CD8-positive, alpha-beta memory T cell (primary cell): ENCODE measurements around the gene DENND1A. TPM values are rescaled to one million over a fixed set of nuclear protein-coding genes. Genes with fewer than 3 reads are reported as not detected.
A peak's percentile ranks its signal among the peaks of the same experiment; 100 is the strongest.

ENCODE experiments used
- CTCF ChIA-PET: fragments of 350-600 bp; sonication (Branson Sonifier 250); formaldehyde crosslinking; loops from one replicate; lab custom pipeline; 2021; ENCODE audit warnings: antibody characterized with exemption; lab: Charles Lee
- POLR2A ChIA-PET: fragments of 350-600 bp; sonication (Branson Sonifier 250); formaldehyde crosslinking; loops from one replicate; lab custom pipeline; 2021; ENCODE audit warnings: antibody characterized with exemption; lab: Charles Lee
- DNase-seq, 5 donors: peaks; one replicate each; pipeline versions ENCODE4 v3.0.0 to v3.0.0-alpha.2; 2020 to 2022; ENCODE audit warnings: mixed read lengths in 1 of 5
- H3K27ac ChIP-seq: one replicate; pipeline ENCODE4 v1.7.0; 2013; ENCODE audit warnings: low read depth, mild to moderate bottlenecking, low read length, moderate library complexity
- H3K27me3 ChIP-seq: 2 replicates; pipeline ENCODE4 v1.7.0; 2013; ENCODE audit warnings: low read length, mild to moderate bottlenecking; ENCODE audit not compliant: insufficient read depth, poor library complexity, severe bottlenecking
- H3K36me3 ChIP-seq: 2 replicates; pipeline ENCODE4 v1.7.0; 2013; ENCODE audit warnings: mild to moderate bottlenecking, low read length, moderate library complexity; ENCODE audit not compliant: insufficient read depth
- H3K4me1 ChIP-seq: 2 replicates; pipeline ENCODE4 v1.7.0; 2013; ENCODE audit warnings: mild to moderate bottlenecking, low read length, moderate library complexity; ENCODE audit not compliant: insufficient read depth
- H3K4me3 ChIP-seq: 2 replicates; pipeline ENCODE4 v1.7.0; 2013; ENCODE audit warnings: mild to moderate bottlenecking, low read length
- H3K9me3 ChIP-seq: 2 replicates; pipeline ENCODE4 v1.7.0; 2013; ENCODE audit warnings: mild to moderate bottlenecking, low read length
- H3K27ac Mint-ChIP-seq, 8 donors: one replicate each; pipeline ENCODE4 v1.8.0; 2020 to 2021; ENCODE audit warnings: mixed read lengths in 8 of 8, mild to moderate bottlenecking in 6 of 8, inconsistent platforms in 3 of 8, moderate library complexity in 3 of 8
- H3K27me3 Mint-ChIP-seq, 2 donors: one replicate each; pipeline ENCODE4 v1.8.0; 2020 to 2021; ENCODE audit warnings: mixed read lengths in 2 of 2, mild to moderate bottlenecking in 1 of 2, moderate library complexity in 1 of 2
- H3K36me3 Mint-ChIP-seq, 3 donors: one replicate each; pipeline ENCODE4 v1.8.0; 2020 to 2021; ENCODE audit warnings: mixed read lengths in 3 of 3, inconsistent platforms in 1 of 3, mild to moderate bottlenecking in 1 of 3
- H3K4me1 Mint-ChIP-seq, 3 donors: one replicate each; pipeline ENCODE4 v1.8.0; 2020 to 2021; ENCODE audit warnings: mixed read lengths in 3 of 3, inconsistent platforms in 1 of 3, mild to moderate bottlenecking in 1 of 3
- H3K4me3 Mint-ChIP-seq, 7 donors: one replicate each; pipeline ENCODE4 v1.8.0; 2020 to 2021; ENCODE audit warnings: mixed read lengths in 7 of 7, mild to moderate bottlenecking in 6 of 7, moderate library complexity in 4 of 7, inconsistent platforms in 2 of 7
- H3K9me3 Mint-ChIP-seq, 5 donors: one replicate each; pipeline ENCODE4 v1.8.0; 2020 to 2022; ENCODE audit warnings: mixed read lengths in 5 of 5, mild to moderate bottlenecking in 3 of 5, moderate library complexity in 2 of 5, inconsistent platforms in 1 of 5
- polyA plus RNA-seq: library from polyadenylated mRNA; unstranded; fragments of 300-500 nt; fragmentation: Illumina TruSeq; gene quantifications from one replicate; pipeline ENCODE4 v1.2.3, GENCODE V29; 2021
- total RNA-seq, 2 experiments: library from RNA; stranded (reverse); gene quantifications; one replicate each; pipeline ENCODE4 v1.2.3, GENCODE V29; 2021

The DENND1A gene
- total and polyA plus RNA-seq, 3 experiments from 2014 or later: 7.2 to 15.1 (median 15.0) TPM

GRCh38 chr9:123848447-123849085 is 81.4 kb downstream of the DENND1A start:
- Histone ChIP-seq H3K9me3 (peaks cover under 1% of the 10 kb centered on the region), H3K4me1 (no peaks in the 10 kb centered on the region), H3K36me3 (no peaks in the 10 kb centered on the region), H3K27me3 (no peaks in the 10 kb centered on the region), H3K4me3 (no peak overlapping the region), H3K27ac (no peak overlapping the region)
- H3K9me3 Mint-ChIP-seq: peaks cover 24 to 41% (median 36%) of the 10 kb centered on the region in 5 donors
- no peaks in the 10 kb centered on the region for H3K27me3 Mint-ChIP-seq
- POLR2A ChIA-PET: no interaction called here
- peaks cover 15 to 65% (median 40%) of the 10 kb centered on the region in 3 donors for H3K36me3 Mint-ChIP-seq
- CTCF ChIA-PET: interaction anchor here (1.6 kb wide), 1 partner anchor 20 kb away, joined by 3 read pairs; no protein-coding TSS in a partner anchor
- H3K4me3 Mint-ChIP-seq: no peak overlapping the region
- peaks cover 2 to 8% (median 5%) of the 10 kb centered on the region in 3 donors for H3K4me1 Mint-ChIP-seq
- H3K27ac Mint-ChIP-seq: no peak overlapping the region
- no peak for DNase-seq

GRCh38 chr9:123846966-123847365 is 83.0 kb downstream of the DENND1A start:
- H3K27me3 Mint-ChIP-seq: no peaks in the 10 kb centered on the region
- no peaks in the 10 kb centered on the region for H3K27me3 ChIP-seq
- H3K9me3 Mint-ChIP-seq: peaks cover 24 to 54% (median 46%) of the 10 kb centered on the region in 5 donors
- CTCF ChIA-PET: no interaction called here
- H3K27ac ChIP-seq: no peak overlapping the region
- H3K4me3 ChIP-seq: no peak overlapping the region
- no peaks in the 10 kb centered on the region for H3K36me3 ChIP-seq
- H3K4me1 Mint-ChIP-seq: peaks cover 2 to 8% (median 5%) of the 10 kb centered on the region in 3 donors
- peaks cover 9% of the 10 kb centered on the region for H3K9me3 ChIP-seq
- H3K27ac Mint-ChIP-seq: no peak overlapping the region
- H3K4me3 Mint-ChIP-seq: no peak overlapping the region
- no peak for DNase-seq
- H3K36me3 Mint-ChIP-seq: peaks cover 16 to 81% (median 49%) of the 10 kb centered on the region in 3 donors
- POLR2A ChIA-PET: no interaction called here
- H3K4me1 ChIP-seq: no peaks in the 10 kb centered on the region

- H3K27me3 ChIP-seq: no peaks in the 10 kb centered on the region
- Mint-ChIP-seq H3K27me3 (no peaks in the 10 kb centered on the region), H3K36me3 (peaks cover 21 to 80% (median 49%) of the 10 kb centered on the region in 3 donors), H3K27ac (no peak overlapping the region), H3K9me3 (peaks cover 24 to 54% (median 46%) of the 10 kb centered on the region in 5 donors), H3K4me3 (no peak overlapping the region), H3K4me1 (peaks cover 2 to 5% (median 3%) of the 10 kb centered on the region in 3 donors)
- no peak overlapping the region for H3K4me3 ChIP-seq
- H3K36me3 ChIP-seq: no peaks in the 10 kb centered on the region
- DNase-seq: no peak
- ChIA-PET CTCF (no interaction called here), POLR2A (no interaction called here)
- H3K27ac ChIP-seq: no peak overlapping the region
- H3K9me3 ChIP-seq: peaks cover 9% of the 10 kb centered on the region
- no peaks in the 10 kb centered on the region for H3K4me1 ChIP-seq
Observed at GRCh38 chr9:123843703-123844102, 86.2 kb downstream of the DENND1A start.

GRCh38 chr9:123835821-123836220 is 94.1 kb downstream of the DENND1A start:
- Histone ChIP-seq H3K9me3 (no peaks in the 10 kb centered on the region), H3K27ac (no peak overlapping the region), H3K4me1 (peaks cover 13% of the 10 kb centered on the region), H3K27me3 (no peaks in the 10 kb centered on the region), H3K36me3 (no peaks in the 10 kb centered on the region), H3K4me3 (no peak overlapping the region)
- Mint-ChIP-seq H3K27ac (no peak overlapping the region), H3K4me1 (peaks cover 22 to 29% (median 26%) of the 10 kb centered on the region in 3 donors), H3K27me3 (no peaks in the 10 kb centered on the region), H3K9me3 (peaks cover 0 to 10% (median 6%) of the 10 kb centered on the region in 5 donors), H3K4me3 (peak overlapping the region in 2 of 7 donors; percentile 63 to 70), H3K36me3 (peaks cover 10 to 26% (median 19%) of the 10 kb centered on the region in 3 donors)
- no peak for DNase-seq
- POLR2A ChIA-PET: no interaction called here
- CTCF ChIA-PET: no interaction called here

- ChIA-PET CTCF (no interaction called here), POLR2A (interaction anchor here (0.7 kb wide), 1 partner anchor 39 kb away, joined by 6 read pairs; no protein-coding TSS in a partner anchor)
- H3K9me3 ChIP-seq: no peaks in the 10 kb centered on the region
- Mint-ChIP-seq H3K9me3 (peaks cover 3 to 14% (median 9%) of the 10 kb centered on the region in 5 donors), H3K27me3 (no peaks in the 10 kb centered on the region), H3K4me1 (peaks cover 22 to 29% (median 26%) of the 10 kb centered on the region in 3 donors), H3K27ac (peak overlapping the region in 6 of 8 donors; percentile 20 to 54 (median 36)), H3K36me3 (peaks cover 13 to 29% (median 22%) of the 10 kb centered on the region in 3 donors), H3K4me3 (peak overlapping the region; percentile 11 to 70 (median 52))
- H3K36me3 ChIP-seq: no peaks in the 10 kb centered on the region
- peak overlapping the region; percentile 6 for H3K4me3 ChIP-seq
- DNase-seq: peak in 1 of 5 donors; percentile 4
- H3K27ac ChIP-seq: no peak overlapping the region
- peaks cover 13% of the 10 kb centered on the region for H3K4me1 ChIP-seq
- H3K27me3 ChIP-seq: no peaks in the 10 kb centered on the region
Observed at GRCh38 chr9:123834889-123835562, 94.9 kb downstream of the DENND1A start.

GRCh38 chr9:123834218-123834888 is 95.6 kb downstream of the DENND1A start:
- no peak overlapping the region for H3K4me3 ChIP-seq
- DNase-seq: no peak
- POLR2A ChIA-PET: interaction anchor here (0.7 kb wide), 1 partner anchor 38 kb away, joined by 6 read pairs; no protein-coding TSS in a partner anchor
- CTCF ChIA-PET: no interaction called here
- H3K27me3 ChIP-seq: no peaks in the 10 kb centered on the region
- no peaks in the 10 kb centered on the region for H3K36me3 ChIP-seq
- no peaks in the 10 kb centered on the region for H3K9me3 ChIP-seq
- H3K36me3 Mint-ChIP-seq: peaks cover 18 to 35% (median 27%) of the 10 kb centered on the region in 3 donors
- no peaks in the 10 kb centered on the region for H3K27me3 Mint-ChIP-seq
- H3K4me1 ChIP-seq: peaks cover 13% of the 10 kb centered on the region
- peaks cover 22 to 29% (median 26%) of the 10 kb centered on the region in 3 donors for H3K4me1 Mint-ChIP-seq
- peaks cover 9 to 19% (median 12%) of the 10 kb centered on the region in 5 donors for H3K9me3 Mint-ChIP-seq
- peak overlapping the region in 1 of 7 donors; percentile 70 for H3K4me3 Mint-ChIP-seq
- no peak overlapping the region for H3K27ac ChIP-seq
- no peak overlapping the region for H3K27ac Mint-ChIP-seq

GRCh38 chr9:123832858-123833650 is 96.9 kb downstream of the DENND1A start:
- H3K27ac Mint-ChIP-seq: no peak overlapping the region
- H3K4me1 Mint-ChIP-seq: peaks cover 22 to 29% (median 26%) of the 10 kb centered on the region in 3 donors
- H3K9me3 Mint-ChIP-seq: peaks cover 18 to 32% (median 25%) of the 10 kb centered on the region in 5 donors

More at GRCh38 chr9:123832858-123833650, 96.9 kb downstream of the DENND1A start:
- ChIA-PET CTCF (no interaction called here), POLR2A (no interaction called here)
- DNase-seq: no peak
- Histone ChIP-seq H3K36me3 (no peaks in the 10 kb centered on the region), H3K27ac (no peak overlapping the region), H3K9me3 (peaks cover 8% of the 10 kb centered on the region), H3K4me3 (no peak overlapping the region), H3K27me3 (no peaks in the 10 kb centered on the region), H3K4me1 (peaks cover 13% of the 10 kb centered on the region)
- Mint-ChIP-seq H3K4me3 (no peak overlapping the region), H3K36me3 (peaks cover 29 to 39% (median 35%) of the 10 kb centered on the region in 3 donors), H3K27me3 (no peaks in the 10 kb centered on the region)
